ENCODE measurements around the gene GPR156. TPM values are rescaled to one million over a fixed set of nuclear protein-coding genes. Genes with fewer than 3 reads are reported as not detected.

GPR156 gene
- total RNA-seq, 1 experiment from 2014 or later, result 2.8 TPM

- no peak overlapping the region for H3K27ac ChIP-seq
These were observed 117.5 kb downstream of the GPR156 start for GRCh38 chr3:120167488-120167887.

GRCh38 chr3:120163816-120164215, 121.2 kb downstream of the GPR156 start:
- Histone ChIP-seq H3F3A (ENCODE audit: insufficient read depth, low read depth) (peaks cover 26% of the 10 kb centered on the region), H2AFZ (no peak overlapping the region), H3K27me3 (ENCODE audit: insufficient read depth, low read depth) (no peaks in the 10 kb centered on the region), H3K4me2 (no peak overlapping the region), H4K20me1 (ENCODE audit: insufficient read depth) (no peaks in the 10 kb centered on the region), H3K4me3 (no peak overlapping the region), H3K36me3 (ENCODE audit: low read depth) (no peaks in the 10 kb centered on the region), H3K4me1 (replicated peaks; ENCODE audit: insufficient read depth) (peaks cover 37% of the 10 kb centered on the region), H3K27ac (no peak overlapping the region), H3K9me3 (ENCODE audit: insufficient read depth, low read depth) (no peaks in the 10 kb centered on the region), H3K9me2 (ENCODE audit: insufficient read depth) (no peaks in the 10 kb centered on the region), H3K79me2 (ENCODE audit: low read depth) (no peaks in the 10 kb centered on the region)
- intact Hi-C loops (cut with micrococcal nuclease; ENCODE audit: unreplicated experiment), result no loop called here
- CTCF ChIA-PET, result no interaction called here
- TF ChIP-seq EZH2 (IDR thresholded peaks at IDR 0.05; ENCODE audit: low read depth), result no peak
- TF ChIP-seq CTCF (conservative IDR thresholded peaks at IDR 0.05), result no peak
- POLR2A ChIA-PET (ENCODE audit: unreplicated experiment), result no interaction called here
- no TSS peak for BruUV-seq (replicated peaks)
- no peak for DNase-seq

More at GRCh38 chr3:120167488-120167887, 117.5 kb downstream of the GPR156 start:
- Histone ChIP-seq H3K9me3 (ENCODE audit: insufficient read depth, low read depth) (no peaks in the 10 kb centered on the region), H3K4me1 (replicated peaks; ENCODE audit: insufficient read depth) (peaks cover 27% of the 10 kb centered on the region), H3F3A (ENCODE audit: insufficient read depth, low read depth) (peaks cover 5% of the 10 kb centered on the region; the same call in 1 of the 2 replicates), H3K79me2 (ENCODE audit: low read depth) (no peaks in the 10 kb centered on the region), H3K9me2 (ENCODE audit: insufficient read depth) (no peaks in the 10 kb centered on the region), H4K20me1 (ENCODE audit: insufficient read depth) (no peaks in the 10 kb centered on the region), H3K36me3 (ENCODE audit: low read depth) (no peaks in the 10 kb centered on the region), H3K4me3 (no peak overlapping the region), H3K4me2 (no peak overlapping the region), H3K27me3 (ENCODE audit: insufficient read depth, low read depth) (no peaks in the 10 kb centered on the region), H2AFZ (no peak overlapping the region)
- ChIA-PET CTCF (no interaction called here), POLR2A (ENCODE audit: unreplicated experiment) (interaction anchor here (0.6 kb wide), 1 partner anchor 13 kb away, joined by 4 read pairs; no protein-coding TSS in a partner anchor)
- intact Hi-C loops (cut with micrococcal nuclease; ENCODE audit: unreplicated experiment), result no loop called here
- BruUV-seq (replicated peaks), result no TSS peak
- TF ChIP-seq EZH2 (IDR thresholded peaks at IDR 0.05; ENCODE audit: low read depth), result no peak
- TF ChIP-seq CTCF (conservative IDR thresholded peaks at IDR 0.05), result no peak
- no peak for DNase-seq

GRCh38 chr3:120163026-120163425, 122.0 kb downstream of the GPR156 start:
- intact Hi-C loops (cut with micrococcal nuclease; ENCODE audit: unreplicated experiment), result no loop called here
- H2AFZ ChIP-seq, result no peak overlapping the region
- H3F3A ChIP-seq (ENCODE audit: insufficient read depth, low read depth), result peaks cover 27% of the 10 kb centered on the region
- CTCF ChIA-PET, result no interaction called here
- no peak overlapping the region for H3K27ac ChIP-seq
- no peaks in the 10 kb centered on the region for H4K20me1 ChIP-seq (ENCODE audit: insufficient read depth)
- no peak for DNase-seq
- H3K36me3 ChIP-seq (ENCODE audit: low read depth), result no peaks in the 10 kb centered on the region
- no peaks in the 10 kb centered on the region for H3K9me2 ChIP-seq (ENCODE audit: insufficient read depth)
- no peak for TF ChIP-seq CTCF (conservative IDR thresholded peaks at IDR 0.05)
- no peak for TF ChIP-seq EZH2 (IDR thresholded peaks at IDR 0.05; ENCODE audit: low read depth)
- H3K79me2 ChIP-seq (ENCODE audit: low read depth), result no peaks in the 10 kb centered on the region
- no peaks in the 10 kb centered on the region for H3K27me3 ChIP-seq (ENCODE audit: insufficient read depth, low read depth)
- no peak overlapping the region for H3K4me3 ChIP-seq
- H3K9me3 ChIP-seq (ENCODE audit: insufficient read depth, low read depth), result no peaks in the 10 kb centered on the region
- BruUV-seq (replicated peaks), result no TSS peak
- peaks cover 43% of the 10 kb centered on the region for H3K4me1 ChIP-seq (replicated peaks; ENCODE audit: insufficient read depth)
- POLR2A ChIA-PET (ENCODE audit: unreplicated experiment), result interaction anchor here (0.5 kb wide), 1 partner anchor 23 kb away, joined by 8 read pairs; no protein-coding TSS in a partner anchor
- no peak overlapping the region for H3K4me2 ChIP-seq

Measured in PC-9 (cell line).